Gastroesophageal sphincter (tissue), 4 donors: Measurements from ENCODE around the gene LHX3. TPM values are rescaled to one million over a fixed set of nuclear protein-coding genes. Genes with fewer than 3 reads are reported as not detected.

Experiments
- ATAC-seq: fragments of 150-250 bp; one replicate; pipeline ENCODE4 v1.9.1; 2016; ENCODE audit warnings: mild to moderate bottlenecking, moderate library complexity
- H3K27ac ChIP-seq, 4 donors: fragments of 200-600 bp; sonication (generic) in 3 of 4; 1 replicate in 3 of 4; 2 replicates in 1 of 4; pipeline ENCODE4 v1.5.1; 2016 to 2019
- H3K27me3 ChIP-seq: fragments of 200-600 bp; sonication (generic); one replicate; pipeline ENCODE4 v1.5.1; 2019
- H3K36me3 ChIP-seq, 2 donors: fragments of 200-600 bp; sonication (generic); one replicate each; pipeline ENCODE4 v1.5.1; 2019; ENCODE audit warnings: control low read depth in 1 of 2
- H3K4me1 ChIP-seq, 3 donors: fragments of 200-600 bp; sonication (generic); 1 replicate in 2 of 3; 2 replicates in 1 of 3; pipeline ENCODE4 v1.5.1; 2016 to 2019; ENCODE audit warnings: control low read depth in 2 of 3
- H3K4me3 ChIP-seq, 2 donors: fragments of 200-600 bp; sonication (generic); one replicate each; pipeline ENCODE4 v1.5.1; 2019; ENCODE audit warnings: mild to moderate bottlenecking in 1 of 2, moderate library complexity in 1 of 2
- H3K9me3 ChIP-seq, 3 donors: fragments of 200-600 bp; sonication (generic); one replicate each; pipeline ENCODE4 v1.5.1; 2017 to 2019; ENCODE audit warnings: control low read depth in 2 of 3
- EP300 ChIP-seq: sonication (generic); formaldehyde crosslinking; IDR thresholded peaks from one replicate; pipeline ENCODE4 v1.6.1; 2017; ENCODE audit warnings: antibody characterized with exemption, mild to moderate bottlenecking
- POLR2A ChIP-seq, 2 donors: fragments of 450-650 bp; IDR thresholded peaks; one replicate each; pipeline ENCODE4 v1.6.1; 2017; ENCODE audit warnings: antibody characterized with exemption in 2 of 2, mild to moderate bottlenecking in 2 of 2, moderate library complexity in 1 of 2
- POLR2AphosphoS5 ChIP-seq: sonication (generic); formaldehyde crosslinking; IDR thresholded peaks from one replicate; pipeline ENCODE4 v1.6.1; 2017; ENCODE audit warnings: antibody characterized with exemption
- WGBS, 2 donors: methylation state at CpG; one replicate each; pipeline ENCODE4 v1.1.5; 2018; ENCODE audit warnings: low coverage in 1 of 2; 5-methylcytosine and 5-hydroxymethylcytosine counted together
- total RNA-seq, 4 donors: library from RNA; depleted of rRNA; stranded (reverse); fragments of >200 nt; gene quantifications; one replicate each; pipeline ENCODE4 v1.1.0, GENCODE V29; 2016
- TF ChIP-seq, protein P1 (sequence below), 4 experiments: fragments of 200-600 bp in 2 of 4; fragments of 450-650 bp in 2 of 4; sonication (generic) in 1 of 4; IDR thresholded peaks; one replicate each; pipeline ENCODE4 v1.5.1; 2017 to 2019; ENCODE audit warnings: antibody characterized with exemption in 4 of 4, mild to moderate bottlenecking in 2 of 4, moderate library complexity in 2 of 4

LHX3 gene
- total RNA-seq, 4 donors from 2014 or later = not detected

GRCh38 chr9:136233868-136234267, 28.9 kb upstream of the LHX3 start:
- Histone ChIP-seq H3K9me3 (no peaks in the 10 kb centered on the region), H3K27ac (no peak overlapping the region), H3K4me1 (peaks cover 0 to 1% (median 0%) of the 10 kb centered on the region in 3 donors), H3K4me3 (no peak overlapping the region), H3K27me3 (no peaks in the 10 kb centered on the region), H3K36me3 (peaks cover 0 to 54% of the 10 kb centered on the region in 2 donors)
- 84 to 88% methylated on average over 9 of the region's 14 CpGs for WGBS, 2 donors
- ATAC-seq = no peak
- no peak for TF ChIP-seq EP300
- TF ChIP-seq POLR2A (IDR thresholded peaks at IDR 0.05) = no peak
- TF ChIP-seq, protein P1, sequence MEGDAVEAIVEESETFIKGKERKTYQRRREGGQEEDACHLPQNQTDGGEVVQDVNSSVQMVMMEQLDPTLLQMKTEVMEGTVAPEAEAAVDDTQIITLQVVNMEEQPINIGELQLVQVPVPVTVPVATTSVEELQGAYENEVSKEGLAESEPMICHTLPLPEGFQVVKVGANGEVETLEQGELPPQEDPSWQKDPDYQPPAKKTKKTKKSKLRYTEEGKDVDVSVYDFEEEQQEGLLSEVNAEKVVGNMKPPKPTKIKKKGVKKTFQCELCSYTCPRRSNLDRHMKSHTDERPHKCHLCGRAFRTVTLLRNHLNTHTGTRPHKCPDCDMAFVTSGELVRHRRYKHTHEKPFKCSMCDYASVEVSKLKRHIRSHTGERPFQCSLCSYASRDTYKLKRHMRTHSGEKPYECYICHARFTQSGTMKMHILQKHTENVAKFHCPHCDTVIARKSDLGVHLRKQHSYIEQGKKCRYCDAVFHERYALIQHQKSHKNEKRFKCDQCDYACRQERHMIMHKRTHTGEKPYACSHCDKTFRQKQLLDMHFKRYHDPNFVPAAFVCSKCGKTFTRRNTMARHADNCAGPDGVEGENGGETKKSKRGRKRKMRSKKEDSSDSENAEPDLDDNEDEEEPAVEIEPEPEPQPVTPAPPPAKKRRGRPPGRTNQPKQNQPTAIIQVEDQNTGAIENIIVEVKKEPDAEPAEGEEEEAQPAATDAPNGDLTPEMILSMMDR (IDR thresholded peaks at IDR 0.05) = no peak
- no peak for TF ChIP-seq POLR2AphosphoS5

DNA sequence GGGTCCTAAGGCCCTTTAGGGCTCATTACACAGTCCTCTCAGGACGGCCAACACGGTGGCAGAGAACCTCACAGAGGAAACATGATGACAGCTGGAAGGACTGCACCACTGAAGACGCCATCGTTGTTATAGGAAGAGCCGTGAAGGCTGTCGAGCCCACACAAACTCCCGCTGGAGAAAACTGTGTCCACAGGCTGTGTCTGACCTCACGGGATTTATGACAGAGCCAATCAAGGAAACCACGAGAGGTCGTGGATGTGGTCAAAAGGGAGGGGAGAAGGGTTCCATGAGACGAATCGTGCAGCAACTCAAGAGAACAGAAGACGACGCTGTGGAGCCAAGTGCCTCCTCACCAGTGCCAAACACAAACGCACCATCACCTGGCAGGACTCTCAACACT, 28.5 kb upstream of the LHX3 start:
- Histone ChIP-seq H3K4me1 (no peaks in the 10 kb centered on the region), H3K27ac (no peak overlapping the region), H3K36me3 (peaks cover 0 to 54% of the 10 kb centered on the region in 2 donors), H3K9me3 (no peaks in the 10 kb centered on the region), H3K27me3 (no peaks in the 10 kb centered on the region), H3K4me3 (no peak overlapping the region)
- TF ChIP-seq EP300 (no peak), POLR2AphosphoS5 (no peak), POLR2A (IDR thresholded peaks at IDR 0.05) (no peak)
- TF ChIP-seq, protein P1 (IDR thresholded peaks at IDR 0.05) = no peak
- 76% methylated on average over 5 to 11 of the region's 15 CpGs for WGBS, 2 donors
- ATAC-seq = no peak

GRCh38 chr9:136232969-136233368, 28.0 kb upstream of the LHX3 start:
- TF ChIP-seq POLR2A (IDR thresholded peaks at IDR 0.05) (no peak), POLR2AphosphoS5 (no peak)
- TF ChIP-seq, protein P1 (IDR thresholded peaks at IDR 0.05) = no peak
- Histone ChIP-seq H3K4me1 (no peaks in the 10 kb centered on the region), H3K27ac (no peak overlapping the region), H3K4me3 (no peak overlapping the region), H3K27me3 (no peaks in the 10 kb centered on the region), H3K9me3 (no peaks in the 10 kb centered on the region), H3K36me3 (peaks cover 0 to 54% of the 10 kb centered on the region in 2 donors)
- WGBS, 2 donors = 72 to 88% methylated on average over 2 to 8 of the region's 10 CpGs
- no peak for ATAC-seq

- no peak for ATAC-seq
- Histone ChIP-seq H3K27me3 (no peaks in the 10 kb centered on the region), H3K36me3 (peaks cover 0 to 50% of the 10 kb centered on the region in 2 donors), H3K27ac (no peak overlapping the region), H3K4me1 (no peaks in the 10 kb centered on the region), H3K4me3 (no peak overlapping the region), H3K9me3 (no peaks in the 10 kb centered on the region)
- WGBS, 2 donors = 58 to 70% methylated on average over 10 to 21 of the region's 31 CpGs
- TF ChIP-seq EP300 = no peak
- TF ChIP-seq, protein P1 (IDR thresholded peaks at IDR 0.05) = no peak
- no peak for TF ChIP-seq POLR2A (IDR thresholded peaks at IDR 0.05)
- no peak for TF ChIP-seq POLR2AphosphoS5
Observed at GRCh38 chr9:136231478-136232297, 26.8 kb upstream of the LHX3 start.

- H3K27me3 ChIP-seq = no peaks in the 10 kb centered on the region
- no peak overlapping the region for H3K27ac ChIP-seq
- 94 to 100% methylated on average over 3 of the region's 9 CpGs for WGBS, 2 donors
- no peak for ATAC-seq
- TF ChIP-seq, protein P1 (IDR thresholded peaks at IDR 0.05) = no peak
- peaks cover 0 to 50% of the 10 kb centered on the region in 2 donors for H3K36me3 ChIP-seq
- H3K4me3 ChIP-seq = no peak overlapping the region
- no peaks in the 10 kb centered on the region for H3K4me1 ChIP-seq
- H3K9me3 ChIP-seq = no peaks in the 10 kb centered on the region
Observed at GRCh38 chr9:136230773-136231172, 25.8 kb upstream of the LHX3 start.
